ENCODE measurements around the gene LPP. TPM values are rescaled to one million over a fixed set of nuclear protein-coding genes. Genes with fewer than 3 reads are reported as not detected.

The LPP gene
- polyA plus RNA-seq, 3 donors, result 14.1 to 23.2 (median 15.3) TPM

DNA sequence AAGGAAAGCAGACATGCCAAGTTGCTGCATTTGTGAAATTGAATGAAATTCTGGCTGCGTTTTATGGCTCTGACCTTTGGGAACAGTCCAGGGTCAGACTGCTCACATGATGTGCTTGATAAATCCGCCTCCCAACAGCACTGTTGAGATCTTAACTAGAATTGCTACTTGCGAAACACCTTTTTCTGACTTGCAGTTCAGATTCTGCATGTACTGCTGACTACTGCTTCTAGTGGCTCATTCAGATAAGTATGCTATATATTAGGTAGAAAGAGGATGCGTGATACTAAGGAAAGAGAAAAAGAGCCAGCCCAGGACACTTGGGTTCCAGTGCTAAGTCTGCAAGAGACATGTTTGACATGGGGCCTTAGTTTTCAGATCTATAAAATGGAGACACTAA lies 129.4 kb downstream of the LPP start:
- Mint-ChIP-seq H3K36me3 (peaks cover 14 to 24% of the 10 kb centered on the region in 2 donors), H3K4me3 (no peak overlapping the region), H3K27ac (no peak overlapping the region), H3K27me3 (ENCODE audit: low read depth in 3 of 3) (peaks cover 0 to 2% (median 0%) of the 10 kb centered on the region in 3 donors), H3K9me3 (no peaks in the 10 kb centered on the region), H3K4me1 (peaks cover 3% of the 10 kb centered on the region)
- no peak overlapping the region for H3K9ac ChIP-seq (ENCODE audit: insufficient read depth, low read length, poor library complexity, severe bottlenecking)
- 85% methylated on average over 3 of the region's 4 CpGs for WGBS (ENCODE audit: insufficient coverage)
- no peaks in the 10 kb centered on the region for H3K36me3 ChIP-seq (replicated peaks in 1 of 2; ENCODE audit: control insufficient read depth in 1 of 2, insufficient read depth in 2 of 2, low read length in 2 of 2)
- H2AFZ ChIP-seq (ENCODE audit: insufficient read depth, low read depth, low read length, poor library complexity, severe bottlenecking), result no peak overlapping the region
- no peak overlapping the region for H3K27ac ChIP-seq (ENCODE audit: low read depth in 1 of 2, low read length in 2 of 2)
- H3K27me3 ChIP-seq (ENCODE audit: control insufficient read depth in 2 of 2, insufficient read depth in 2 of 2, low read length in 2 of 2), result no peaks in the 10 kb centered on the region
- H3K4me3 ChIP-seq (replicated peaks in 1 of 3; ENCODE audit: low read depth in 2 of 3, low read length in 3 of 3), result no peak overlapping the region
- no peaks in the 10 kb centered on the region for H3K79me2 ChIP-seq (ENCODE audit: insufficient read depth, low read length)
- TF ChIP-seq, protein P1, sequence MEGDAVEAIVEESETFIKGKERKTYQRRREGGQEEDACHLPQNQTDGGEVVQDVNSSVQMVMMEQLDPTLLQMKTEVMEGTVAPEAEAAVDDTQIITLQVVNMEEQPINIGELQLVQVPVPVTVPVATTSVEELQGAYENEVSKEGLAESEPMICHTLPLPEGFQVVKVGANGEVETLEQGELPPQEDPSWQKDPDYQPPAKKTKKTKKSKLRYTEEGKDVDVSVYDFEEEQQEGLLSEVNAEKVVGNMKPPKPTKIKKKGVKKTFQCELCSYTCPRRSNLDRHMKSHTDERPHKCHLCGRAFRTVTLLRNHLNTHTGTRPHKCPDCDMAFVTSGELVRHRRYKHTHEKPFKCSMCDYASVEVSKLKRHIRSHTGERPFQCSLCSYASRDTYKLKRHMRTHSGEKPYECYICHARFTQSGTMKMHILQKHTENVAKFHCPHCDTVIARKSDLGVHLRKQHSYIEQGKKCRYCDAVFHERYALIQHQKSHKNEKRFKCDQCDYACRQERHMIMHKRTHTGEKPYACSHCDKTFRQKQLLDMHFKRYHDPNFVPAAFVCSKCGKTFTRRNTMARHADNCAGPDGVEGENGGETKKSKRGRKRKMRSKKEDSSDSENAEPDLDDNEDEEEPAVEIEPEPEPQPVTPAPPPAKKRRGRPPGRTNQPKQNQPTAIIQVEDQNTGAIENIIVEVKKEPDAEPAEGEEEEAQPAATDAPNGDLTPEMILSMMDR (IDR thresholded peaks at IDR 0.05), result no peak
- no peaks in the 10 kb centered on the region for H4K20me1 ChIP-seq (ENCODE audit: insufficient read depth, low read length)
- H3K4me1 ChIP-seq (ENCODE audit: control insufficient read depth in 1 of 2, insufficient read depth in 2 of 2, low read length in 2 of 2), result no peaks in the 10 kb centered on the region
- H3K9me3 ChIP-seq (replicated peaks in 1 of 2; ENCODE audit: control insufficient read depth in 1 of 2, insufficient read depth in 1 of 2, low read length in 2 of 2), result no peaks in the 10 kb centered on the region
- no peak for DNase-seq
- H3K4me2 ChIP-seq (replicated peaks; ENCODE audit: extremely low read depth, low read length, poor library complexity, severe bottlenecking), result no peak overlapping the region
- intact Hi-C loops (cut with micrococcal nuclease), result no loop called here

DNA sequence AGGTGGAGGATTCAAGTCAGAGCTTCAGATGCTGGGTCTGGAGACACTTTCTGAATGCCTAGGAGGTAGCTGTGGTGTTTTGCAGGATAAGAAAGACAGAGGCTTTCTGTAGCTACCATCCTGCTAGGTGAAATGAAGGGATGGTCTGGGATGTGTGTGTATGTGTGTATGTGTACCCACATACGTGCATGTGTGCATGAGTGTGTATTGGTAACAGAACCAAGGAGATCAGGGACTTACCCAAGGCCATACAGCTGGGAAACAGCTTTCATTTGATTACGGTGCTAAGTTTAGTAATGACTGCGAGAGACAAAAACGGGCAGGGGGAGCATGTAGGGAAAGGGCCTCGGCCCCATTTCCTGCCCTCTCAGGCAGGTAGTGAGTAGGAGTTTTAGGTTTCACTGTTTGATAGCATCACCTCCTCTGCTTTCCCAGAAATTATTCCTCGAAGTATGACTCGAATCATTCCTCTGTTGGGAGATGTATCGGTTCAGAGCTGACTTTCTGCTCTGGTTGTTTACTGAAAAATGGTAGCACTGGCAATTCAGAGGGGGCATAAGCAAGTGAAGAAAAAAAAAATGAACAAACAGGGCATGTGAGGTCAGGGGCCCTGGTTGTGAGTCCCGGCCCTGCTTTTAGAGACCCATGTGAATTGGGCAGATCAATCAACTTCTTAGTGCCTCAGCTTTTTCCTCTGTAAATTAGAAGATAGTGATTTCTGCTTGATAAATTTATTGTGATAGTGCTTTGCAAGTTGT lies 130.7 kb downstream of the LPP start:
- Histone ChIP-seq H3K4me3 (replicated peaks in 1 of 3; ENCODE audit: low read depth in 2 of 3, low read length in 3 of 3) (no peak overlapping the region), H3K4me1 (ENCODE audit: control insufficient read depth in 1 of 2, insufficient read depth in 2 of 2, low read length in 2 of 2) (no peaks in the 10 kb centered on the region), H3K36me3 (replicated peaks in 1 of 2; ENCODE audit: control insufficient read depth in 1 of 2, insufficient read depth in 2 of 2, low read length in 2 of 2) (no peaks in the 10 kb centered on the region), H3K9ac (ENCODE audit: insufficient read depth, low read length, poor library complexity, severe bottlenecking) (no peak overlapping the region), H2AFZ (ENCODE audit: insufficient read depth, low read depth, low read length, poor library complexity, severe bottlenecking) (no peak overlapping the region), H4K20me1 (ENCODE audit: insufficient read depth, low read length) (no peaks in the 10 kb centered on the region), H3K9me3 (replicated peaks in 1 of 2; ENCODE audit: control insufficient read depth in 1 of 2, insufficient read depth in 1 of 2, low read length in 2 of 2) (no peaks in the 10 kb centered on the region), H3K27me3 (ENCODE audit: control insufficient read depth in 2 of 2, insufficient read depth in 2 of 2, low read length in 2 of 2) (no peaks in the 10 kb centered on the region), H3K79me2 (ENCODE audit: insufficient read depth, low read length) (no peaks in the 10 kb centered on the region), H3K4me2 (replicated peaks; ENCODE audit: extremely low read depth, low read length, poor library complexity, severe bottlenecking) (no peak overlapping the region), H3K27ac (ENCODE audit: low read depth in 1 of 2, low read length in 2 of 2) (no peak overlapping the region)
- Mint-ChIP-seq H3K9me3 (no peaks in the 10 kb centered on the region), H3K36me3 (peaks cover 13 to 22% of the 10 kb centered on the region in 2 donors), H3K27me3 (ENCODE audit: low read depth in 3 of 3) (peaks cover 0 to 2% (median 0%) of the 10 kb centered on the region in 3 donors), H3K27ac (peak overlapping the region in 2 of 7 donors; percentile 10 to 34), H3K4me3 (no peak overlapping the region), H3K4me1 (peaks cover 3% of the 10 kb centered on the region)
- intact Hi-C loops (cut with micrococcal nuclease), result no loop called here
- no peak for DNase-seq
- TF ChIP-seq, protein P1 (IDR thresholded peaks at IDR 0.05), result no peak
- WGBS (ENCODE audit: insufficient coverage), result 90% methylated on average over 3 of the region's 9 CpGs

Measured in CD14-positive monocyte (primary cell).